GM21390 (cell line): ENCODE results near the gene MYL11.

Source experiments
- ATAC-seq: cut with Tn5 transposase; IDR thresholded peaks from one replicate; pipeline ENCODE4 v1.9.1; 2021; ENCODE audit not compliant: unreplicated experiment

MYL11 gene

DNA sequence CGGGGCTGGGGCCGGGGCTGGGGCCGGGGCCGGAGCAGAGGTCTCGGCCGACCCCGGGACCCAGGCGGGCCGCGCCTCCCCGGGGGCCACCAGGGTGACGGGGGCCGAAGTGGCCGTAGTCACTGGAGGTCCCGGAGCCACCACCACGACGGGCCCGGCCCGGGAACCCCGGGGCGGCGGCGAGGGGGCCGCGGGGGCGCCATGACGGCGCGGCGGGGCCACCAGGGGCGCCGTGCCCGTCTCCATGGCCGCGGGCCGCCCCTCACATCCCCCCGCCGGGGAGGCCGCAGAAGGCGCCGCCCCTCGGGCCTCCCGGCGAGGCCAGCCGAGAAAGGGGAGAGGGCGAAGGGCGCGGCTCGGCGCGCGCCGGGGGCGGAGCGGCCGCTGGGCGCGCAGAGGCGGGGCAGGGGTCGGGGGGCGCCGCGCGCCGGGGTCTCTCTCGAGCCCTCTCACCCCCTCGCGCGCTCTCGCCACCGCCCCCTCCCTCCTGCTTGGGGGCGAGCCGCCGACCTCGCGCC lies 4.6 kb upstream of the MYL11 start:
- ATAC-seq = peak; percentile 8

DNA sequence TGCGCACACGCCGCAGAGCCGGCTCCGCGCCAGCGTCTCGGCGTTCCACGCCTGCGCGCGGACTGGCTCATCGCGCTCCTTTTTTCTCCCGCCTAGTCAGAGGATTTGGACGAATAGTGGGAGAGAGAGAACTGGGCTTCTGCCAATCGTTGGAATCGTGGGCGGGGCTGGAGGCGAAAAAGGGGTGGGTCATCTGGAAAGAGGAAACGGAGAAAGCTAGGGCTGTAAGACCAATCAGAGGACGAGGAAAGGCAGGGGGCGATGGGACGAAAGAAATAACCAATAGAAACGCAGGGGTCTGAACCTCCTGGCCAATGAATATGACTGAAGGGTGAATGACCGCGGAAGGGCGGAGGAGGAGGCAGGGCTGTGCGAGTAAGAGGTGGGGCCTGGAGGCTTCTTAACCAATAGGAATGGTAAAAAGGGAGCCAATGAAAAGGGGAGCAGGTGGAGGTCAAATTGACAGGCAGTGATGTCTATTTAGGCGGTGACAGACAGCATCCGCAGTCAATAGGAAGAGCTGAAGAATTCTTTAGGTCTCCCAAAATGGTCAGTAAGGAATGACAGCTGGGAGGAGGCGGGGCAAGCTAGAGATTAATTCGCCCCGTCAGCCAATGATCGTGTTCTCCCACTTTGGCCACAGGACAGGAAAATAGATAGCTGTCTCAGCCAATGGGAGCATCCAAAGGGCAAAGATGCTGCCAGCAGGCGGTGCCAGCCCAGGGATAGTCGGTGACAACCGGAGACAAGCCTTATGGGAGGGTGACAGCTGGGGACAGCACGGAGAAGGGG lies 4.0 kb upstream of the MYL11 start, which contains the start of gene TBC1D10B:
Gene TBC1D10B (minus strand): TSS at position 39 of the 792 bp plus-strand sequence. CDS start 311 bp downstream, outside the sequence.
- ATAC-seq = peak; percentile 74

DNA sequence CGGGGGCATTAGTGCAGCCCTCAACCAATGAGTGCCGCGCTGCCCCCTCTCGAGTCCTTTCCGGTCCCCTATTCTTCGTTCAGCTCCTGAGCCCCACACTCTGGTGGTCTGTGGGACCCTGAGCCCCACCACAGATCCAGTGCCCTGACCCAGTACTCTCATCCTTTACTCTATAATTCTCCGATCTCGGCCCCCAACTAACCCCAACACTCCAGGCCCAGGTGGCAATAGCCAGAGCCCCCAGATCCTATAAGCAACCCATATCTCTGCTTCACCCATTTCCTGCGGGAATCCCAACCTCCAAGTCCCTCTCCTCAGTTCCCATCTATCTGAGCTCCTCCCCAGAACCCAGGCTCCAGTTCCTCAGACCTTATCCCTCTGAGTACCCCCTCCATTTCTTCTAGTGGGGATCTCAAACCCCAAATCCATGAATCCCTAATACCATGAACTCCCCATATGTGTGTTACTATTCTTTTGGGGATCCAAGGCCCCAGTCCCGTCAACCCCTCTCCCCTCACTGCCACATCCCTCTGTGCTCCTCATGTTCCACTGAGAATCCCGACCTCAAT lies 3.3 kb upstream of the MYL11 start:
- ATAC-seq = no peak

DNA sequence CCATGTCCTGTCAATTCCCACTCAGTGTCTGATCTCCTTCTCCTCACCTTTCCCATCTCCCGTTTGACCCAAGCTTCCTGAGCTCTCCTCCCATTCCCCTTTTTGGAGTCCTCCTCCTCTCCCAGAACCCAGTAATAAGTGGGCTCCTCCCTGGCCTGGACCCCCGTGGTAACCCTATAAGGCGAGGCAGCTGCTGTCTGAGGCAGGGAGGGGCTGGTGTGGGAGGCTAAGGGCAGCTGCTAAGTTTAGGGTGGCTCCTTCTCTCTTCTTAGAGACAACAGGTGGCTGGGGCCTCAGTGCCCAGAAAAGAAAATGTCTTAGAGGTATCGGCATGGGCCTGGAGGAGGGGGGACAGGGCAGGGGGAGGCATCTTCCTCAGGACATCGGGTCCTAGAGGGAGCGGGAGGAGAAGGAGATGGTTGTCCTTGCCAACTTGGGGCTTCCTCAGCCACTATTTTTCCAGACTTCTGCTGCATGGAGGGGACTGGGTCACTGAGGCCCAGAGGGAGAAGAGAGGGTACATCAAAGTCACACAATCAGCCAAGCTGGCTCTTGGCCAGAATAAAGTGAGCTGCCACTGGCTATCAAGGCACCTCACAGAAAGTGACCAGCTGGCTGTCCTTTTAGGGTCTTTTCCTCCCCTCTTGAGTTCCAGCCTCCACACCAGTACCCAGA lies 2.4 kb upstream of the MYL11 start:
- ATAC-seq = no peak

DNA sequence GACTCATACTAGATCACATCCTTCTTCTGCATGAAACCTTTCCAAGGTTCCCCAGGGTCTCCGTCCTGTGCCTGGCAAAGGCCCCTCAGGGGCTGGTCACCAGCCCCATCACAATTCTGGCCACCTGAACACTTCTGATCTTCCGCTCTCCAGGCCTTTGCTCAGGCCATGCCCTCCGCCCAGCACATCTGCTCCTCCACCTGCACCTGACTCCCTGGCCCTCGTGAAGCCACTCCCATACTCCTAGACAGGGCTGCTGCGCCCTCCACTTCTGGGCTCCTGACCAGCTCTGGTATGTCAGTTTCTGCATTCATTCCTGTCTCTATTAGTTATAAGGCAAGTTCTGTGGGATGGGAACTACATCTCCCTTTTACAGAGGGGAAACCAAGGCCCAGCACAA lies 1.9 kb upstream of the MYL11 start:
- no peak for ATAC-seq

DNA sequence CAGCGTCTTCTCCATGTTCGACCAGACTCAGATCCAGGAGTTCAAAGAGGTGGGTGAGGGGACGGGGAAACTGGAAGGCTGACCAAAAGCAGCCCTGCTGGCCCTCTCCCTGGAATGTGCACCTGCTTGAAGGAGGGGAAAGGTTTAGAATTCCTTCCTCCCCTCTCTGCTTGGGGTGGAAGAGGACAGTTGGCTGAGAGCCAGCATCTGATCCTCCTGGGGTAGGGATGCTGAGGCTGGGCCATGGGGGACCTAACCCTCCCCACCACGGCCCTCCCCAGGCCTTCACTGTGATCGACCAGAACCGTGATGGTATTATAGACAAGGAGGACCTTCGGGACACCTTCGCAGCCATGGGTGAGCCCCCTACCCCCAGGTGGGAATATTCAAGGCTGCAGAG lies 1.3 kb downstream of the MYL11 start:
- no peak for ATAC-seq

DNA sequence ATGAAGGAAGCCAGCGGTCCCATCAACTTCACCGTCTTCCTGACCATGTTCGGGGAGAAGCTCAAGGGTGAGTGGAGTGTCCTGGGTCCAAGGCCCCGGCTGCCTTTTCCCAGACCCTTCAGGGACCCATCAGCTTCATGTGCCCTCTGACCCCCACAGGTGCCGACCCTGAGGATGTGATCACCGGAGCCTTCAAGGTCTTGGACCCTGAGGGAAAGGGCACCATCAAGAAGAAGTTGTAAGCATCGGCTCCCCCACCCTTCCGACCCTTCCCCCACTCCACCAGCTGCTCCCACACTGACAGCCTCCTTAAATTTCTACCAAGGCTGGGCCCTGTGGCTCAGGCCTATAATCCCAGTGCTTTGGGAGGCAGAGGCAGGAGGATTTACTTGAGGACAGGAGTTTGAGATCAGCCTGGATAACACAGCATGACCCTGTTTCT lies 1.9 kb downstream of the MYL11 start:
- ATAC-seq = no peak

DNA sequence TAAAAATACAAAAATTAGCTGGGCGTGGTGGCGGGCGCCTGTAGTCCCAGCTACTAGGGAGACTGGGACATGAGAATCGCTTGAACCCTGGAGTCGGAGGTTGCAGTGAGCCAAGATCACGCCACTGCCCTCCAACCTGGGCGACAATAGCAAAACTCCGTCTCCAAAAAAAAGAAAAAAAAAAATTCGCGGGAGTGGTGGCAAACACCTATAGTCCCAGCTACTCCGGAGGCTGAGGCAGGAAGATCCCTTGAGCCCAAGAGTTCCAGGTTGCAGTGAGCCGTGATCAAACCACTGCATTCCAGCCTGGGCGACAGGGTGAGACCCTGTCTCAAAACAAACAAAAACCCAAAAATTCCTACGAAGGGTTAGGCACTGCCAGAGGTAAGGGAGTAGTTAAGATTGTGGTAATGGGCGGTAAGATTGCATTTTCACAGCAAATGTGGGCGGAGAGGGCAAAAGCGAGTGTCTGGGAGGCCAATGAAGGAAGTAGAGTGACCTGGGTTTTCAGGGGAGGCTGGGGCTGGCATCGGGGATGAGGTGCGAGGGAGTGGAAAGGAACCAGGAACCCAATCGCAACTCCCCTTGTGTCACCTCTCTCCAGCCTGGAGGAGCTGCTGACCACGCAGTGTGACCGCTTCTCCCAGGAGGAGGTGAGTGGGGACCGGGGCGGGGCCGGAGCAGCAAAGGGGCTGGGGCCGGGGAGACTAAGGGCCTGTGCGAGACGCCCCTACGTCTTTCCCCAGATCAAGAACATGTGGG lies 2.6 kb downstream of the MYL11 start:
- no peak for ATAC-seq

DNA sequence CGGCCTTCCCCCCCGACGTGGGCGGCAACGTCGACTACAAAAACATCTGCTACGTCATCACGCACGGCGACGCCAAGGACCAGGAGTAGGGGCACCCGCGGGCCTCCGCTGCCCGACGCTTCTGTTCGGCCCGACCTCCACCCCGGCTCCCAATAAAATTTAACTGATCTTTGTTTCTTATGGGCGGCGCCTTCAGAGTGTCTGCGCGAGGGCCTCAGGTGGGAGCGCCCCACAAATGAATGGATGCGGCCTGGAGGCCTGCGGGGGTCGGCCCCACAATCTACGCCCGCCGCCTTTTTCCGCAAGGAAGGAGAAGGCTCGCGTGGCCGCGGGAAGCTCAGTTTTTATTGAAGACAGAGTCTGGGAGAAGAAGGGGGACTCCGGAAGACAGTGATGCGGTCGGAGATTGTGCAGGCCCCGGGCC lies 3.2 kb downstream of the MYL11 start:
- peak; percentile 26 for ATAC-seq

DNA sequence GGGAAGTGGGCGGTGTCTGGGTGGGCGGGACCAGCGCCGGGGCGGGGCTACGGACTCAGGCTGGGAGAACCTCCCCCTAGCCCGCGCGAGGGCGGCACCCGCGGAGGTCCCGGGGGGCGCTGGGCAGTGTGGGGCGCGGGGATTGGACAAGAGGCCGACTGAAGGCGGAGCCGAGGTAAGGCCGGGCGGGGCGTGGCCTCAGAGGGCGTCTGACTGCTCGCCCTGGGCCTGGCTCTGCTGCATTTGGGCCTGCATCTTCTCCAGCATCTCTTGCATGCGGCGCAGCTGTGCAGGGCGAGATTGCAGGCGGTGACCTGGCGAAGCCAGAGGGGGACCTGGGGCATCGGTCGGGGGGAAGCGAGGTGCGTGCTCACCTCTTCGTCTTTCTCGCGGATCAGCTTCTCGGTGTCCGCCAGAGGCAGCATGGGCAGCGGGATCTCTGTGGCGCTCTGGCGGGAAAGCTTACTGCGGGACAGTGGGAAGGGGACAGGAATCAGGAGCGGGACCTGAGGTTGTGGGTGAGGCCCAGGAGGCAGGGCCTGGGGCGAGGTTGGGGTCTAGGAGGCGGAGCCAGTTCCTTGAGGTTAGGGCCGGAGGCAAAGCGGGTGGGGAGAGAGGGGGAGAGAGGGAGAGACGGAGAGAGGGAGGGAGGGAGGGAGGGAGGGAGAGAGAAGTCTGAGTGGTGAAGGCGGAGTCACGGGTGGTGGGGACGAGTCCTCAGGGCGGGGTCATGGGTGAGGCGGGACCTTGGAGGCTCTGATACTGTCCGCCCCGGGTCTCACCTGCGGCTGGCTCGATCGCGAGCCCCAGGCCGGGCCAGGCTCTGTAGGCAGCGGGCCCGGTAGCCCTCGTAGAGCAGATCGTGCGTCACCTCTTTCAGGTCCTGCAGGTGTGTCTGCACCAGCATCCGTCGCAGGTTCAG lies 3.9 kb downstream of the MYL11 start:
- peak; percentile 78 for ATAC-seq

DNA sequence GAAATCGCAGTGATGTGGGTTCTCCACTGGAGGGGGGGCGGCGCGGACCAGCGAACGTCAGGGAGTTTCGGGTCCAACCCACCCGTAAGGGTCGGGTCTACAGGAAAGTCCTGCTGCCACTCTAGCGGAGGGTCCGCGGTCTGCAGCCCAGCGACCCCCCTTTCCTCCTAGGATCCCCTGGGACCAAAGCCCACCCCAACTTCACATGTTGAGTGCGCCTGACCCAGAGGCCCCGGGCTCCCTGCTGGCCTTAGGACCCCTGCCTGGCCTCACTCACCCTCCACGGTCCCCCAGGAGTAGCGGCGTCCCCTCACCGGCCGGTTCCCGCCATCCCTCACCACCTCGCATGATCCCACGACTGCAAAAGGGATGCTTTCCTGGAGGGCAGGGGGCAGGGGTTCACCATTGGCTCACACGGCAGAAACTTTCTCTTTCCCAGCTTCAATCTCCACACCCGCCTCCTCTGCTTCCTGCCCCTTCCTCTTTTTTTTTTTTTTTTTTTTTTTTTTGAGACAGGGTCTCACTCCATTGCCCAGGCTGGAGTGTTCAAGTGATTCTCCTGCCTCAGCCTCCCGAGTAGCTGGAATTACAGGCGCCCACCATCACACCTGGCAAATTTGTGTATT lies 4.7 kb downstream of the MYL11 start:
- no peak for ATAC-seq

DNA sequence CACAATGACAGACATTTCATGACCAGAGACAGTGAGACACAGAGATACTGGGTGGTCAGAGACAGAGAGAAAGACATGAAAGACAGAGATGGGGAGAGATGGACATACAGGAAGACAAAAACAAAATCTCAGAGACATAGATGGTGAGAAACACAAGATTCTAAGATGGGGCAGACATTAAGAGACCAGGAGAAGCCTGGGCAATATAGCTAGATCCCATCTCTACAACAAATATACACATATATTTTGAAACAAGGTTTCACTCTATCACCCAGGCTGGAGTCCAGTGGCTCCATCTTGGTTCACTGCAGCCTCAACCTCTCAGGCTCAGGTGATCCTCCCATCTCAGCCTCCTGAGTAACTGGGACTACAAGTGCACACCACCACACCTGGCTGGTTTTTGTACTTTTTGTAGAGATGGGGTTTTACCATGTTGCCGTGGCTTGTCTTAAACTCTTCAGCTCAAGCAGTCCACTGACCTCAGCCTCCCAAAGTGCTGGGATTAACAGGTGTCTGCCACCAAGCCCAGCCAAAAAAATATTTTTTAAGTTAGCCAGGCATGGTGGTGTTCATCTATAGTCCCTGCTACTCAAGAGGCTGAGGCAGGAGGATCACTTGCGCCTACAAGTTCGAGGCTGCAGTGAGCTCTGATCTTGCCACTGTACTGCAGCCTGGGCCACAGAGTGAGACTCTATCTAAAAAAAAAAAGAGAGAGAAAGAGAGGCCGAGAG lies 5.6 kb downstream of the MYL11 start:
- no peak for ATAC-seq

DNA sequence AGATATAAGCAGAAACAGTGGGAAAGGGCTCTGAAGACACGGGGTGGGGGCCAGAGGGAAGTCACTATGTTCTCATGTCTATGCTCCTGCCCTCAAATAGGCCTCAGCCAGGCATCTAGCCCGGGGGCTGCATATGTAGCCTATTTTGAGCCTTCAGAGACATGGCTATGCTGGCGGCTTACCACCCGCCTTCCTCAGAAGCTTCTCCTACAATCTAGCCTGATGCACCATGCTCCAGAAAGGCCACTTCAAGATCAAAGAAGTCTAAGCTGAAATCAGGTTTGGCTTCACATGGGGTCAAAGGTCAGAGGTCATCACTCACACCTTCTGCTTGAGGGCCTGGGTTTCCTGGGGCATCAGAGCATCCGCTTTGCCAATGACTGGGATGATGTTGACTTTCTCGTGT lies 6.2 kb downstream of the MYL11 start:
- no peak for ATAC-seq

DNA sequence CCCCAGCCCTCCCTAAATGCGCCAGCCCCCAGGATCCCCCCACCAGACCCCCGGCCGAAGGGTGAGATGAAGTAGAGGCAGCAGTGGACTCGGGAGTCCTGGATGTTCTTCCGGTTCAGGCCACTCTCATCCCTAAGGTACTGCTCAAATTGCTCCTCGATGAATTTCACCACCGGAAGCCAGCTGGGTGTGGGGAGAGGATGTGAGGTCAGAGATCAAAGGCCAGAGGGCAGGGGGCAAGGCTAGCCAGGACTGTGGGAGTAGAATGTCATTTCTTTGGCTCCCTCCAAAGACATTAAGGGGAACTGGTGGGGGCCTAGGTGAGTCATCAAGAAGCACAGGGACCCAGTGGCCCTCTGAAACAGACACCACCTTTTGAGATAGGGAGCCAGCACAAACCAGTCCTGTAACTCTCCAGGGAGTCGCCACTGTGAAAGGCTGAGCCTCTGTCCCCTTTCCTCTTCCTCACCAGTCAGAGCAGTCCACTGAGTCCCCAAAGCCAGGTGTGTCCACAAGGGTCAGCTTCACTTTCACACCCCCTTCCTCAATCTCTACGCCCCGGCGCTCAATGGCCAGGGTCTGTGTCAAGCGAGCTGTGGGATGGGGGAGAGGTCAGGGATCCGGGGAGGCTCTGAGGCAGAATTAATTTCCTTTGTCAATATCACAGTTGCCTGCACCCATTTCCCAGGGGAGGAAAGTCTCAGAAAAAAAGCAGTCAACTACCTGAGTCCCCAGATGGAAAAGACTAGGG lies 6.9 kb downstream of the MYL11 start:
- no peak for ATAC-seq

DNA sequence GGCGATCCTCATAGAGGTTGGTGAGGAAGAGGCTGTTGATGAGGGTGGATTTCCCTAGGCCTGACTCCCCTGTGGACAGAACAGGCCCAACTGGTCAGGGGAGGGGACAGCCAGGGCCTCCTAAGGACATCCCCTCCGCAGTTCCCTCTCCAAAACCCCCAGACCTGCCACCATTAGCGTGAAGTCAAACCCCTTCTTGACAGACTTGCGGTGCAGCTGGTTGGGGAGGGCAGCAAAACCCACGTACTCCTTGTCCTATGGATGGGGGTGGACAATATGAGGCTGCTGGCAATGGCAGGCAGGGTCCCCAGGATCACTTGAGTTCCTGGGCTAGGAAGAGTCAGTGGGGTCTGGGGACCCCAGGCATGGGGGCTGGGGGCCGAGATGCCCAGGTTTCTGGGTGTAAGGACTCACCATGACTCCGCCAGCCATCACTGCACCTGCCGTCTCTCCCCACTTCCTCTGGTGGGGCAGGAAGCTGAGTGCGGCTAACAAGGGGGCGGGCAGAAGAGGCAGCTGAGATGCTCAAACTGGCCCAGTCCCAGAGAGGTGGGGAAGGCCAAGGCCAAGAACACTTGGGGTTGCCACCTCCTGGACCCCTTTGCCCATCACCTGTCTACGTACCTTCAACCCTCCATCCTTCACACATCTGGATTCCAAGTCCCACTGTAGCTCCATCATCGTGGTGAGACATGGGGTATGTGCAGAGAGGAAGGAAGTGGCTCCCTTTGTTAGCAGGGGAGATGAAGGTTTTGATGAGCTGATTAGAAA lies 7.7 kb downstream of the MYL11 start, which contains the start of gene SEPTIN1:
Gene SEPTIN1 (minus strand): TSS at position 451 of the 771 bp plus-strand sequence. CDS start 19 bp downstream, at position 432.
- no peak for ATAC-seq

DNA sequence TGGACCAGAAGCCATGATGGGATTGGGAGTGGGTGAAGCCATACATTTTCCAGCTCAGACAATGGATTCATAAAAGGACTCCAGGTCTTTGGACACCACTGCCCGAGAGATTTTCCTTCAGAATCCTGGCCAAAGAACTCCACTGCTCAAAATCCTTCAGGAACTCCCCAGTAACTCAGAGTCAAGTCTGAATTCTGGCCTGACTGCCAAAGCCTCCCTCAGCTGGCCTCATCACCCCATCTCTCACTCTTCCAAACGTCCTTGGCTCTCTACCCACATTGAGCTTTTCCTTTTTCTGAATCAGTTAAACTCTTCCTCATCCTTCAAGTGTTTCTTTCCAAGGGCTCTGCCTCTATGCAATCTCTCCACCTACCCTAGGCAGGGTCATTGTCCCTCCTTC lies 8.9 kb downstream of the MYL11 start:
- no peak for ATAC-seq

DNA sequence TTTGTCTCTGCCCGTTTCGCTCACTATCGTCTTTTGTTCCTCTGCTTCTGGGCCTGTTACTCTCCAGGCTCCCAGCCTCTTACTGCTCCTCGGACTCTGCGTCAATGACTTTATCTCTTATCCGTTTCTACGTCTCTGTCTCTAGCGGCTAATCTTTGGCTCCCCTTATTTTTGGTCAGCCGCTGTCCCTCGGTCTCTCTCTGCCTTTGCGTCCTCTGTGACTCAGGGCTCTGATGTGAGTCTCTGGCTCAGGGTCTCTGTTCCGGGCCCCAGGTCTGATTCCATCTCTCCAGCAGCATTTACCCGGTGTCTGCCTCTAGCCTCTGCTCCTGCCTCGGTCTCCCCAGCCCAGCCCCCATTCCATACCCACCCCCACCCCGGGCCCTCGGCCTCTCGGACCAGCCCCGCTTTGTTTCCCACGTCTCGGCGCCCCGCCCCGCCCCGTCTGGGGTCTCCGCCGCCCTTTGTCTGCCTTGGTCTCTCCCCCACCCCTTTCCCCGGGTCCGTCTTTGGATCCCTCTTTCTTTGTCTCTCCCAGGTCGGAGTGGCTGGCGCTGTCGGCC lies 20.1 kb downstream of the MYL11 start:
- ATAC-seq = no peak
